Rectal smooth muscle tissue (tissue), 1 donor: Measurements from ENCODE around the gene SH3BP2.

ENCODE experiments used
- H3K27ac ChIP-seq: one replicate; pipeline ENCODE4 v1.7.0; 2013; ENCODE audit warnings: low read depth, low read length, inconsistent platforms
- H3K27me3 ChIP-seq: one replicate; pipeline ENCODE4 v1.7.0; 2013; ENCODE audit warnings: low read length; ENCODE audit not compliant: control insufficient read depth, insufficient read depth
- H3K36me3 ChIP-seq: one replicate; pipeline ENCODE4 v1.7.0; 2013; ENCODE audit warnings: low read length; ENCODE audit not compliant: control insufficient read depth, insufficient read depth
- H3K4me1 ChIP-seq: one replicate; pipeline ENCODE4 v1.7.0; 2013; ENCODE audit warnings: low read length; ENCODE audit not compliant: control insufficient read depth, insufficient read depth
- H3K4me3 ChIP-seq: one replicate; pipeline ENCODE4 v1.7.0; 2013; ENCODE audit warnings: low read length
- H3K9ac ChIP-seq: one replicate; pipeline ENCODE4 v1.7.0; 2013; ENCODE audit warnings: low read length

SH3BP2 gene

GRCh38 chr4:2832981-2833670 is 40.2 kb downstream of the SH3BP2 start:
- no peaks in the 10 kb centered on the region for H3K27me3 ChIP-seq
- H3K36me3 ChIP-seq = peaks cover 14% of the 10 kb centered on the region
- H3K4me1 ChIP-seq = peaks cover 3% of the 10 kb centered on the region
- H3K4me3 ChIP-seq = no peak overlapping the region
- no peak overlapping the region for H3K9ac ChIP-seq
- H3K27ac ChIP-seq = no peak overlapping the region

- Histone ChIP-seq H3K36me3 (peaks cover 14% of the 10 kb centered on the region), H3K27ac (no peak overlapping the region), H3K4me1 (peaks cover 3% of the 10 kb centered on the region), H3K27me3 (no peaks in the 10 kb centered on the region), H3K9ac (no peak overlapping the region), H3K4me3 (no peak overlapping the region)
Observed at GRCh38 chr4:2833671-2834000, 40.8 kb downstream of the SH3BP2 start.

GRCh38 chr4:2834001-2834921 is 41.4 kb downstream of the SH3BP2 start:
- Histone ChIP-seq H3K36me3 (peaks cover 14% of the 10 kb centered on the region), H3K27ac (no peak overlapping the region), H3K4me3 (no peak overlapping the region), H3K4me1 (peaks cover 3% of the 10 kb centered on the region), H3K27me3 (no peaks in the 10 kb centered on the region), H3K9ac (no peak overlapping the region)

- H3K27me3 ChIP-seq = no peaks in the 10 kb centered on the region
- peaks cover 10% of the 10 kb centered on the region for H3K36me3 ChIP-seq
- no peak overlapping the region for H3K9ac ChIP-seq
- H3K4me3 ChIP-seq = no peak overlapping the region
- no peak overlapping the region for H3K27ac ChIP-seq
- H3K4me1 ChIP-seq = peaks cover 3% of the 10 kb centered on the region
Observed at GRCh38 chr4:2835978-2836377, 43.1 kb downstream of the SH3BP2 start.

DNA sequence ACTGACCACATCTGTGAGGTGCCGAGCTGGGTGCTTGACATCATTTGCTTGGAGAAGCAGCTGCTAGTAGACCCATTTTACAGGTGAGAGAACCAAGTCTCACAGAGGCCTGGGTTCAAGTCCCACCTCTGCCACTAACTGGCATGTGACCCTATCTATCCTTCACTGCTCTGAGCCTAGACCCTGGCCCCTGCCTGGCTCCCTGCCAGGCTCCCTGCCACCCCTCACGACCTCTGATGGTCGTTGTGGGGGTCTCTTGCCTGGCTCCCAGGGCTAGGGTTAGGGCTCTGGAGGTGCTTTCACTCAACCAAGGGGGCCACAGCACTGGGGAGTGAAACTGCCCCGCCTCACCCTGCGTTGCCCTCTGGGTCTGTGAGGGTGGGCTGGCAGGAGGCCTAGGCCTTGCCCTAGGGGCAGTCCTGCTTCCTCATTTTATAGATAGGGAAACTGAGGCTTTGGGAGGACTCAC is 43.5 kb downstream of the SH3BP2 start:
- H3K27ac ChIP-seq = no peak overlapping the region
- H3K4me3 ChIP-seq = no peak overlapping the region
- no peaks in the 10 kb centered on the region for H3K27me3 ChIP-seq
- H3K9ac ChIP-seq = no peak overlapping the region
- peaks cover 8% of the 10 kb centered on the region for H3K36me3 ChIP-seq
- peaks cover 3% of the 10 kb centered on the region for H3K4me1 ChIP-seq

DNA sequence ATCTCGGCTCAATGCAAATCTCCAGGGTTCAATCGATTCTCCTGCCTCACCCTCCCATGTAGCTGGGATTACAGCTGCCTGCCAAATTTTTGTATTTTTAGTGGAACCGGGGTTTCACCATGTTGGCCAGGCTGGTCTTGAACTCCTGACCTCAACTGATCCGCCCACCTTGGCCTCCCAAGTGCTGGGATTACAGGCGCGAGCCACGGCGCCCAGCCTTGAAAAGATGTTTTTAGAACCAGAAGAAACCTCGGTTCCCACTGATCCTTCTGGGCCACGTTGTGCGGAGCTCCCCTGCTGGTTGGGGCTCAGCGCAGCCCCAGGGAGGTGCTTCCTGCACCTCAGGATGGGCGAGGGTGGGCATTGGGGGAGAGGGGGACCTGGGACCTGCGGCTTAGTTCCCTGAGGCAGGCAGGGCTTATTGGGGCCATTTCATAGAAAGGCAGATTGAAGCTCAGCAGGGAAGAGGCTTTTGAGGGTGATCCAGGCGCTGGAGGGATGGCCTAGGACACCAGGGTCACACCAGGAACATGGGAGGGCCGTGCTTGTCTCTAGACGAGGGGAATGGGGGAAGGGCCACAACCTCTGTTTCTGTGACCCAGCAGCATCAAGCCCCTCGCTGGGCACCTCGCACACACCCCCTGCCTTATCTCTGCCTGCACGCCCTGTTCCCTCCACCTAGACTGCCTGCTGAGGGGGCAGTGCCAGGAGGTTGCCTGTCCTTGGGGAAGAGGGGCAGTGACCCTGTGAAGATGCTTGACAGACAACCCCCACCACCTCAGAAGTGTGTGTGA is 44.4 kb downstream of the SH3BP2 start:
- Histone ChIP-seq H3K36me3 (peaks cover 3% of the 10 kb centered on the region), H3K9ac (no peak overlapping the region), H3K27ac (peak overlapping the region; percentile 55), H3K4me1 (peaks cover 3% of the 10 kb centered on the region), H3K27me3 (no peaks in the 10 kb centered on the region), H3K4me3 (peak overlapping the region; percentile 62)

GRCh38 chr4:2837904-2838496 is 45.1 kb downstream of the SH3BP2 start:
- H3K27ac ChIP-seq = peak overlapping the region; percentile 55
- H3K36me3 ChIP-seq = no peaks in the 10 kb centered on the region
- no peak overlapping the region for H3K9ac ChIP-seq
- peaks cover 6% of the 10 kb centered on the region for H3K4me1 ChIP-seq
- peak overlapping the region; percentile 62 for H3K4me3 ChIP-seq
- no peaks in the 10 kb centered on the region for H3K27me3 ChIP-seq

DNA sequence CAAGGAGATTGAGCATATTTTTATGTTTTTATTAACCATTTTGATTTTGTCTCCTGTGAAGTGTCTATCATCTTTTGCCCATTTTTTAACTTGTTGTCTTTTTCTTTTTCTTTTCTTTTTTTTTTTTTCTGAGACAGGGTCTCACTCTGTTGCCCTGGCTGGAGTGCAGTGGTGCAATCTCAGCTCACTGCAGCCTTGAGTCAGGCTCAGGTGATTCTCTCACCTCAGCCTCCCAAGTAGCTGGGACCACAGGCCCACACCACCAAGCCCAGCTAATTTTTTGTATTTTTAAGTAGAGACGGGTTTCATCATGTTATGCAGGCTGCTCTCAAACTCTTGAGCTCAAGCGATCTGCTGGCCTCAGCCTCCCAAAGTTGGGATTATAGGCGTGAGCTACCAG is 46.2 kb downstream of the SH3BP2 start:
- H3K4me3 ChIP-seq = no peak overlapping the region
- H3K4me1 ChIP-seq = peaks cover 7% of the 10 kb centered on the region
- H3K27ac ChIP-seq = no peak overlapping the region
- no peaks in the 10 kb centered on the region for H3K27me3 ChIP-seq
- no peaks in the 10 kb centered on the region for H3K36me3 ChIP-seq
- H3K9ac ChIP-seq = no peak overlapping the region

DNA sequence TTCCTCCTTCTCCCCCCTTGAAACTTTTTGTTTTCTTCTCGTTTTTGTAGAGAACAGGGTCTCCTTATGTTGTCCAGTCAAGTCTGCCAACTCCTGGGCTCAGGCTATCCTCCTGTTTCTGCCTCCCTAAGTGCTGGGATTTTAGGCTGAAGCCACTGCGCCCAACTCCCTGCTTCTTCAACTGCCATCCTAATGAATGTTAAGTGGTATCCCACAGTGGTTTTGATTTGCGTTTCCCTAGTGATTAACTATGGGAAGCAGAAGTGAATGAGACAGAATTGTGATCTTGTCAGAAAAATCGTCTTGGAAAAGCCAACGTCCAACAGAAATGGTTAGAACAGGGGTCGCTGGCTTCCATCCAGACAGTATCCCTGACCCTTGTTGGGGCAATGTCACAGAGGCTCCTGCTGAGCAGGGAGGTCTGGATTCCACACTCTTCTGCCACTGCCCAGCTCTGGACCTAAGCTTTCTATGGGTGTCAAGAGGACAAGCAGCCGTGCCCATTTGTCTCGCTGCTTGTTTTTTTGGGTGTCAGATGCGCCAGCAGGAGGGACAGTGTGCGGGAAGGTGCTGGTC is 49.9 kb downstream of the SH3BP2 start:
- Histone ChIP-seq H3K36me3 (no peaks in the 10 kb centered on the region), H3K4me3 (peak overlapping the region; percentile 60), H3K4me1 (peaks cover 12% of the 10 kb centered on the region), H3K9ac (peak overlapping the region; percentile 76), H3K27me3 (no peaks in the 10 kb centered on the region), H3K27ac (peak overlapping the region; percentile 92)

- peaks cover 10% of the 10 kb centered on the region for H3K4me1 ChIP-seq
- H3K27ac ChIP-seq = peak within 1 kb of the TSS; percentile 92
Observed at GRCh38 chr4:2843263-2843940, 50.5 kb downstream of the SH3BP2 start, which contains the start of gene ADD1. TSS of gene ADD1 (plus strand) at chr4:2843844. CDS start at chr4:2875916, 32,072 bp downstream.

GRCh38 chr4:2843941-2844584 is 51.2 kb downstream of the SH3BP2 start:
- no peaks in the 10 kb centered on the region for H3K27me3 ChIP-seq
- peak overlapping the region; percentile 78 for H3K9ac ChIP-seq
- H3K27ac ChIP-seq = peak overlapping the region; percentile 92
- H3K36me3 ChIP-seq = no peaks in the 10 kb centered on the region
- H3K4me3 ChIP-seq = peak overlapping the region; percentile 93
- peaks cover 10% of the 10 kb centered on the region for H3K4me1 ChIP-seq

More at GRCh38 chr4:2843263-2843940, 50.5 kb downstream of the SH3BP2 start, which contains the start of gene ADD1:
- no peaks in the 10 kb centered on the region for H3K27me3 ChIP-seq
- no peaks in the 10 kb centered on the region for H3K36me3 ChIP-seq
- H3K9ac ChIP-seq = peak within 1 kb of the TSS; percentile 78
- peak within 1 kb of the TSS; percentile 93 for H3K4me3 ChIP-seq
